Stomach (tissue), 4 donors: ENCODE measurements around the gene RPL38.

ENCODE experiments used
- EP300 ChIP-seq: sonication (generic); formaldehyde crosslinking; IDR thresholded peaks from one replicate; pipeline ENCODE4 v1.6.1; 2017; ENCODE audit warnings: antibody characterized with exemption
- POLR2A ChIP-seq, 4 donors: fragments of 450-650 bp; IDR thresholded peaks; one replicate each; pipeline ENCODE4 v1.6.1; 2016; ENCODE audit warnings: antibody characterized with exemption in 4 of 4, control low read depth in 2 of 4, mild to moderate bottlenecking in 1 of 4, moderate library complexity in 1 of 4
- TF ChIP-seq, protein P1 (sequence below), 7 experiments: fragments of 450-650 bp in 4 of 7; fragments of 200-600 bp in 3 of 7; sonication (generic) in 3 of 7; IDR thresholded peaks; one replicate each; pipeline ENCODE4 v1.5.1; 2016 to 2019; ENCODE audit warnings: antibody characterized with exemption in 7 of 7, control low read depth in 2 of 7, mild to moderate bottlenecking in 1 of 7

DNA sequence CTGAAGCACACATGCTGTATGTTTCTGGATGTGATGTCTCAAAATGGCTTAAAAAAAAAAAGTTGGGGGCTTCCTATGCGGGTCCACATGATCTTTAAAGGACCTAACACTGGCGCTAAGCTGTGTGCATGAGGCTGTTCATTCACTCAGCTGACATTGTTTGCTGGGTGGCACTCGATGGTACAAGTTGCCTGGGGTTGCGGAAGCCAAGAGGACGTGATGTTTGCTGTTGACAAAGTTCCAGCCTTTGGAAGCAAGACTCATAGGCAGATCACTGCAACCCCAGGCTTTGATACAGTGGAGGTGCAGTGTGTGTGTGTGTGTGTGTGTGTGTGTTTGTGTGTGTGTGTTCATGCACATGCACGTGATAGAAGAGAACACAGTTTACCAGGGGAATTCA is 41.1 kb downstream of the RPL38 start:
- no peak for TF ChIP-seq EP300
- TF ChIP-seq, protein P1, sequence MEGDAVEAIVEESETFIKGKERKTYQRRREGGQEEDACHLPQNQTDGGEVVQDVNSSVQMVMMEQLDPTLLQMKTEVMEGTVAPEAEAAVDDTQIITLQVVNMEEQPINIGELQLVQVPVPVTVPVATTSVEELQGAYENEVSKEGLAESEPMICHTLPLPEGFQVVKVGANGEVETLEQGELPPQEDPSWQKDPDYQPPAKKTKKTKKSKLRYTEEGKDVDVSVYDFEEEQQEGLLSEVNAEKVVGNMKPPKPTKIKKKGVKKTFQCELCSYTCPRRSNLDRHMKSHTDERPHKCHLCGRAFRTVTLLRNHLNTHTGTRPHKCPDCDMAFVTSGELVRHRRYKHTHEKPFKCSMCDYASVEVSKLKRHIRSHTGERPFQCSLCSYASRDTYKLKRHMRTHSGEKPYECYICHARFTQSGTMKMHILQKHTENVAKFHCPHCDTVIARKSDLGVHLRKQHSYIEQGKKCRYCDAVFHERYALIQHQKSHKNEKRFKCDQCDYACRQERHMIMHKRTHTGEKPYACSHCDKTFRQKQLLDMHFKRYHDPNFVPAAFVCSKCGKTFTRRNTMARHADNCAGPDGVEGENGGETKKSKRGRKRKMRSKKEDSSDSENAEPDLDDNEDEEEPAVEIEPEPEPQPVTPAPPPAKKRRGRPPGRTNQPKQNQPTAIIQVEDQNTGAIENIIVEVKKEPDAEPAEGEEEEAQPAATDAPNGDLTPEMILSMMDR (IDR thresholded peaks at IDR 0.05), result no peak
- TF ChIP-seq POLR2A (IDR thresholded peaks at IDR 0.05), result no peak
